Measurements from ENCODE around the gene TFPT. TPM values are rescaled to one million over a fixed set of nuclear protein-coding genes. Genes with fewer than 3 reads are reported as not detected.

Gene TFPT
- polyA plus RNA-seq, 1 experiment: 18.8 TPM

GRCh38 chr19:54138489-54139256, 23.2 kb upstream of the TFPT start:
- no peak for TF ChIP-seq CTCF (IDR thresholded peaks at IDR 0.05; ENCODE audit: insufficient read depth, low read depth, low read length)
- POLR2A ChIA-PET: no interaction called here
- Histone ChIP-seq H3K36me3 (ENCODE audit: control insufficient read depth, insufficient read depth, low read length) (peaks cover 18% of the 10 kb centered on the region), H3K4me3 (ENCODE audit: low read depth, low read length) (peak overlapping the region; percentile 90), H3K27me3 (ENCODE audit: control insufficient read depth, insufficient read depth, low read length) (no peaks in the 10 kb centered on the region)
- DNase-seq (ENCODE audit: low read depth): no peak
- CTCF ChIA-PET: interaction anchor here (0.6 to 2.0 kb wide), 2 partner anchors 9 to 1468 kb away, joined by 3 to 6 read pairs; no protein-coding TSS in a partner anchor

GRCh38 chr19:54137699-54138488, 22.4 kb upstream of the TFPT start, which contains the start of gene CNOT3:
Gene CNOT3 (plus strand): TSS chr19:54137762. CDS start chr19:54142979, 5,217 bp downstream.
- H3K4me3 ChIP-seq (ENCODE audit: low read depth, low read length): peak within 1 kb of the TSS; percentile 90
- H3K27me3 ChIP-seq (ENCODE audit: control insufficient read depth, insufficient read depth, low read length): no peaks in the 10 kb centered on the region
- no peak for DNase-seq (ENCODE audit: low read depth)
- ChIA-PET POLR2A (interaction anchor here (0.6 to 1.3 kb wide), 3 partner anchors 22 to 258 kb away, joined by 3 to 7 read pairs (median 7); partner anchors contain the start of genes LENG1, PRPF31 and TFPT), CTCF (interaction anchor here (1.0 to 2.0 kb wide), 2 partner anchors 10 to 345 kb away, joined by 4 to 6 read pairs; no protein-coding TSS in a partner anchor)
- H3K36me3 ChIP-seq (ENCODE audit: control insufficient read depth, insufficient read depth, low read length): peaks cover 12% of the 10 kb centered on the region
- no peak for TF ChIP-seq CTCF (IDR thresholded peaks at IDR 0.05; ENCODE audit: insufficient read depth, low read depth, low read length)

- H3K36me3 ChIP-seq (ENCODE audit: control insufficient read depth, insufficient read depth, low read length): peaks cover 8% of the 10 kb centered on the region; the same call in 1 of the 2 replicates
- POLR2A ChIA-PET: interaction anchor here (0.6 to 1.3 kb wide), 6 partner anchors 20 to 325 kb away, joined by 3 to 7 read pairs (median 3); partner anchors contain the start of genes LENG1, LENG8, PRPF31 and TFPT
- TF ChIP-seq CTCF (IDR thresholded peaks at IDR 0.05; ENCODE audit: insufficient read depth, low read depth, low read length): no peak
- H3K27me3 ChIP-seq (ENCODE audit: control insufficient read depth, insufficient read depth, low read length): no peaks in the 10 kb centered on the region
- CTCF ChIA-PET: interaction anchor here (1.0 to 2.0 kb wide), 3 partner anchors 11 to 344 kb away, joined by 4 to 6 read pairs (median 4); no protein-coding TSS in a partner anchor
- DNase-seq (ENCODE audit: low read depth): peak; percentile 100
- peak overlapping the region; percentile 90 for H3K4me3 ChIP-seq (ENCODE audit: low read depth, low read length)
Observed at GRCh38 chr19:54136864-54137698, 21.6 kb upstream of the TFPT start.

GRCh38 chr19:54136086-54136863, 20.8 kb upstream of the TFPT start:
- CTCF ChIA-PET: interaction anchor here (1.1 kb wide), 1 partner anchor 17 kb away, joined by 4 read pairs; no protein-coding TSS in a partner anchor

More at GRCh38 chr19:54136086-54136863, 20.8 kb upstream of the TFPT start:
- Histone ChIP-seq H3K36me3 (ENCODE audit: control insufficient read depth, insufficient read depth, low read length) (peaks cover 8% of the 10 kb centered on the region; the same call in 1 of the 2 replicates), H3K27me3 (ENCODE audit: control insufficient read depth, insufficient read depth, low read length) (no peaks in the 10 kb centered on the region), H3K4me3 (ENCODE audit: low read depth, low read length) (peak overlapping the region; percentile 37)
- DNase-seq (ENCODE audit: low read depth): no peak
- TF ChIP-seq CTCF (IDR thresholded peaks at IDR 0.05; ENCODE audit: insufficient read depth, low read depth, low read length): no peak
- POLR2A ChIA-PET: interaction anchor here (1.3 kb wide), 1 partner anchor 23 kb away, joined by 7 read pairs; the partner anchor contains the start of gene LENG1
